ENCODE data around the gene CTDNEP1.
"Not testable (repeated sequence)": the region's sequence is repeated elsewhere in the genome, so short reads cannot be mapped to it uniquely, and the experiment has no call there.

The CTDNEP1 gene

GRCh38 chr17:7248796-7249195 lies 2.7 kb downstream of the CTDNEP1 start:
- no peak for DNase-seq (ENCODE audit: low spot score)

DNA sequence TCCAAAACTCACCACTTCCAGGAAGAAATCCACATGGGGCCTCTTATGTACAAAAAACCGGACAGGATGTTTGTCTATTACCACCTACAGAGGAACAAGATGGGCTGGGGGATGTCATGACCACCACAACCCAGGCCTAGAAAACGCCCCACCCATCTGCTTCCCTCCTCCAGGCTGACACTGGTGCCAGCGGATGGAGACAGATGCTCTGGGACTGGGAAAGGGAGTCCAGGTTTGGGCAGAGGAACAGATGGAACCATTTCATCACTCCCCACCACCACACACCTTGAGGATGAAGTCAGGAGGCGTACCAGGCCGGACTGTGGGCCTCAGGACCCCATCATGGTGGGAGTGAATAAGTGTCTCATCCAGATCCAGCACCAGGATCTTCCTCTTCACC lies 4.8 kb downstream of the CTDNEP1 start:
- no peak for DNase-seq (ENCODE audit: low spot score)

- not testable (repeated sequence) for DNase-seq (ENCODE audit: low spot score)
Observed at GRCh38 chr17:7243838-7244237, 7.7 kb downstream of the CTDNEP1 start.

DNA sequence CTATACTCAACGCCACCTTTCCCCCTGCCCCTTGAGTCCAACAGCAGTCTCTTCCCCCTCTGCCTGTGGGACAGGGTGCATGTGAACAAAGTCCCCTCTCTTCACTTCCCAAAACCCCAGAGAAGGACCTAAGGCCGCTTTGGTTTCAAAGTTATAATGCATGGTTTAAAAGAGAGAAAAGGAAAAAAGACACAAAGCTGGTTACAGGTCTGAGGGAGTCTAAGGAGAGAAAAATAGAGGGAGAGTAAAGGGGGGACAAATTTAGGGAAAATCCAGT lies 8.1 kb downstream of the CTDNEP1 start:
- no peak for DNase-seq (ENCODE audit: low spot score)

- DNase-seq (ENCODE audit: low spot score) = peak; percentile 94
Observed at GRCh38 chr17:7242717-7243452, 8.6 kb downstream of the CTDNEP1 start.

DNA sequence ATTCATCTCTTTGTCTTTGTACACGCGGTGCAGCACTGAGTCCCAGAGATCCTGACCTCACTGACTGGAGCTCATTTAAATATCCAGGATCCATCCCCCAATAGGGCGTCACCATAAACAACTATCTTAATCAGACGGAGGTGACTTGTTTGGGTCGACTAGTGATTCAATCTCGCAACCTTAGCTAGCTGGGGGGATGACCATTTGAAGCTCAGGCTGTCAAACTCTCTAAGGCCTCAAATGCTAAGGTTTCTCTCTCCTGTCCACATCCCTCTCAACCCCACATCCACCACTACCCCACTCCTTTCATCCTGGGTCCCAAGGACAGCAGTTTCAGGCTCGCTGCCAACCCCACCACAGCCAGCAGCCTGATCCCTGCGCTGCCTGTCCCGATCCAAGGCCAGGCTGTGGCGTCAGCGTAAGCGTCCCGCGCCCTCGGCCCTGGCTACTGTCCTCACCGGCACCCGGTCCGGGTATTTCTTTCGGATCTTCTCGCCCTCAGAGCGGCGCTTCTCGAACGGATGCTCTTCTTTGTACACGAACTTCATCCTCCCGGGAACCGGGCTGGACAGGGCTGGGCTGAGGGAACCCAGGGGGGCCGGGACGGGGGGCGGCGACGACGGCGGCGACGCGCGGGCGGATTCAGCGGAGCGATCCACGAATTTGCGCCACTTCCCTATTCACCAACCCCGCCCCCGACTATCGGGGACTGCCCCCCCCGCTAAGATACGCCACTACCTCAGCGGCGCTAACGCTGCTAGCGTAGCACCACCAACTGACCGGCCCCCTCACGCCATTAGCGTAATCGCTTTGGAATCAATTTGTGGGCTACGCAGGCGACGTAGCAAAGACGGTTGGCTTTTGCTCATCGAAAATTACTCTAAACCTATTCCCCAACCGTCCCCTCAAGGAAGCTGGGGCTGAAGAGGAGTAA lies 9.5 kb downstream of the CTDNEP1 start, which contains the start of gene GABARAP:
Gene GABARAP, minus strand, starts transcription at position 667 of the 934 bp plus-strand sequence. Its CDS starts 119 bp downstream, at position 548.
- peak; percentile 67 for DNase-seq (ENCODE audit: low spot score)

DNA sequence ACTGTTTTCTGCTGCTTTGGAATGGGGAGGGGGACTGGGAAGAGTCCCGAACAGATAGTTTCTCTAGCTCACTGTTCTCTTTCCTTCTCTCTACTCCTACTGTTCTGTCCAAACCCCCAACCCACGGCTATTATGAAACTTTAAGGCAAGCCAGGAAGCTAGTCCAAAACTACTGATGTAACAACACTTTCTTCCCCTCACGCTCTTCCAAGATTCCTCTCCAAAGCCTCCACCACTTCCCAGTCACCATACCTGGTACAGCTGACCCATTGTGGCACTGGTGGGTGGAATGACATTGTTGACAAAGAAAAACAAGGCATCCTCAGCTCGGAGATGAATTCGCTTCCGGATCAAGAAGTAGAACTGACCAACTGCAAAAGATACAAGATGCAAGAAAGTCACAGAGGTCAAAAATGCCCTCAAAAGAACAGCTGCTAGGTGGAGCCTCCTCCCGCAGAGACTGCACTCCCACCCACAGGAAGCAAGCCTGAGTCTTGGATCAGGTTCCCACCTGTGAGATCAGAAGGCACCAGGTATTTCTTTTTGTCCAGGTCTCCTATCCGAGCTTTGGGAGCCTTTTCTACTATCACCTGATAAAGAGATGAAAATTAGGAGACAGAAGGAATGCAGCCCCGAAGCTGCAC lies 10.3 kb downstream of the CTDNEP1 start:
- no peak for DNase-seq (ENCODE audit: low spot score)

DNA sequence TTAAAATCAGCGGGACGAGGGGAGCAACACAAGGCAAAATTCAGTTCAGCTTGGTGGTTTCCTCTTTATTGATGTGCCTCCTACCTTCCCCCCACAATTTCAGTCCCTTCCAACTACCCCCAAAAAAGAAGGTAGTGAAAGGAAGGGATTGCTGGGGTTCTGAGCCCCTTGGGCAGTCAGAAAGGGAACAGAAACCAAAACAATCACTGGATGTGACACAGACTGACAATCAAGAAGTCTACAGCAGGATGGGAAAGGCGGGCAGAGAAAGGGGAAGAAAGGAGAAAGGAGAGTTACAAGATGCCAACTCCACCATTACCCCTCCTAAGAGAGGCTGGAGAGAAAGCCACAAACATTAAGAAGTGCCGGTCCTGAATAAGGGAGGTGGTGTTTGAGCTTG lies 11.2 kb downstream of the CTDNEP1 start:
- DNase-seq (ENCODE audit: low spot score) = no peak

GRCh38 chr17:7239091-7240027 lies 12.2 kb downstream of the CTDNEP1 start, which contains the start of gene PHF23:
Gene PHF23 (minus strand): TSS chr17:7239457. CDS start chr17:7239279, 178 bp downstream.
- peak; percentile 90 for DNase-seq (ENCODE audit: low spot score)

GRCh38 chr17:7238420-7239090 lies 13.0 kb downstream of the CTDNEP1 start:
- no peak for DNase-seq (ENCODE audit: low spot score)

- DNase-seq (ENCODE audit: low spot score) = peak; percentile 79
Observed at GRCh38 chr17:7237761-7238419, 13.6 kb downstream of the CTDNEP1 start.

GRCh38 chr17:7237266-7237760 lies 14.2 kb downstream of the CTDNEP1 start:
- DNase-seq (ENCODE audit: low spot score) = no peak

DNA sequence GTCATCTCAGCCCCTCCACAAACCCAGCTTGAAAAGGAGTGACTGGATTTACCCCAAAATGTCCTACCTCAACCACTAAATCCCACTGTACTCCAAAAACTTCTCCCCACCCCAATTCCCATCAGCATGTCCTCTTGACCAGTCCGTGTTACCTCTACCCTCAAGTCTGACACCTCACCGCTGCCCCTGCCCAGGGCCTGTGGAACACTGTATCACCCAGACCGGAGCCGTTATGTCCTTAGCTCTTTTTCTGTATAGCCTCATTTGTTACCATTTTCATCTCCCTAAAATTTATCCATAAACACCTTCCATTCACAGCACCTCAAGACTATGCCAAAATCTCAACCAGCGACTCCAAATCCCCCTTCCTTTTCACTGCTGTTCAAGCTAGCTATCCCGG lies 14.7 kb downstream of the CTDNEP1 start:
- no peak for DNase-seq (ENCODE audit: low spot score)

GRCh38 chr17:7235693-7236665 lies 15.6 kb downstream of the CTDNEP1 start:
- no peak for DNase-seq (ENCODE audit: low spot score)

DNA sequence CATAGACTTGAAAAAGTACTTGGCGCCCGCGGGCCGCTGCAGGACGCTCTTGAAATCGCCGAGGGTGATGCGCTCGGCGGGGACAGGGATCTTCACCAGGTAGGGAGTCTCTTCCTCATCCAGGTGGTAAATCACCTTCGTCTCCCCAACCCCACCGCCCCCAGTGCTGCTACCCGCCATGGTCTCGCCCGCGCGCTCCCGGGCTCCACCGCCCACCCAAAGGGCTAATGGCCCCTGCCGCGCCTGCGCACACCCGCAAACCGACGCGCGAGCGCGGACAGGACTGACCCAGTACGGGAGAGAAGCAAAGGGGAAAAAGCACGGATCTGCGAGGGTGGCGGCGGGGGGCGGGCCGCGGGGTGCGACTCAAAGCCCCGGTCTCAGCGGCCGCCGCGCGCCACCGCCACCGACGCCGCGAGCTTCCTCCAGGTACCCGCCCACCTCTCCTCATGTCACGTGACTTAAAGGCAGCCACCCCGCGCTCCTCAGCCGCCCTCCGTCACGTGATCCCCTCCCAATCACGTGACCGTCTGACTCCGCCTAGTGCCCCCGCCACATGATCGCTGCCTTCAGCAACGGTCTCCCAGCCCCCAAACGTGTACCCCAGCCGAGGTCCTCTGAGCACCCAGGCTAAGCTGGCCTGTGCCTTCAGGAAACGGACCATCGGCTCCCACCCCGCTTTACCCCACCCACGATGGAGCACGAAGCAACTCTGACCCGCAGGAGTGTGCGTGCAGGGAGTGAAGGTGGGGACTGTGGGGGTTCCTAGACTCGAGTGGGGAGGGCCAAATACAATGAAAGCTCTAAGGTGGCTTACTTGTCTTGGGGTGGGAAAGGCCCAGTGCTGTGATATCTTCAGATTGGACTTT lies 17.2 kb downstream of the CTDNEP1 start, which contains the start of gene DVL2:
Gene DVL2, minus strand, starts transcription at position 435 of the 869 bp plus-strand sequence. Its CDS starts 255 bp downstream, at position 180.
- peak; percentile 94 for DNase-seq (ENCODE audit: low spot score)

- no peak for DNase-seq (ENCODE audit: low spot score)
Observed at GRCh38 chr17:7233701-7234082, 17.8 kb downstream of the CTDNEP1 start.

DNA sequence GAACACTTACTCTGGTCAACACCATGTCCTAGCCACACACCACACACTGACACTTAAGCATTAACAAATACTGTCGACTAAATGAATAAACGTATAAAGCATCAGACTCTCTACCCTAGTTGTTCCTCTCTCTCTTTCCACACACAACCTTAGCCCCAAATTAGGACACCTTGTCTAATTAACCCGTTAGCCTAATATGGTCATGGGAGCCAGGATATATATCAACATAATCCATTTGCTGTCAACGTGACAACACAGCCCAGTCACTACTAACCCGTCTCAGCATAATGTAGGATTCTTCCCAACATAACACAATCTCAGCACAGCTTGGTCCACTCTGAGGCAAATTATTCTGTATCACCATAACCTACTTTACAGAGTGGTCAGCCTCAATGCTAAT lies 19.4 kb downstream of the CTDNEP1 start:
- DNase-seq (ENCODE audit: low spot score) = no peak

DNA sequence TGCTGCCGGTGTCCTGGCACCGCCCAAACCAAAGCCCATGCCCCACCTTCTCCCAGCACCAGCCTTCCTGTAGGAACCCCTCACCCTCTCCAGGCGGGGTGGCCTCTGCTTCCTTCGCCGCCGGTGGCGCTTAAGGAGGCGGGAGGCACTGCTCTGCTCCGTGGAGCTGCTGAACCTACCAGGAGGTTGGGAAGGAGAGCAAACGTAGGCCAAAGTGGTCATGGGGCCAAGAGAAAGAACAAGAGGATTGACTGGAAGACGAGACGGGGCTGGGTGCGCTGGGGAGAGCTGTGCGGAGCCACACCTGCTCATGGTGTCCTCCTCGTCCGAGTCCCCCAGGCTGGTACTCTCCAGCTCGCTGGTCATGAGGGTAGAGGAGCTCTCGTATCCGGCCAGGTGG lies 22.0 kb downstream of the CTDNEP1 start:
- no peak for DNase-seq (ENCODE audit: low spot score)

All from iPS-NIHi11 (cell line).